ENCODE measurements around the gene RNF150.

Gene RNF150

GRCh38 chr4:140844061-140844460 lies 289.2 kb downstream of the RNF150 start:
- no peak for TF ChIP-seq CTCF (IDR thresholded peaks at IDR 0.05)
- Histone ChIP-seq H3K9me3 (no peaks in the 10 kb centered on the region), H3K4me3 (ENCODE audit: low read depth in 1 of 2, low read length in 1 of 2) (no peak overlapping the region), H3K36me3 (no peaks in the 10 kb centered on the region), H3K27me3 (peaks cover 9% of the 10 kb centered on the region), H3K4me1 (ENCODE audit: control insufficient read depth in 1 of 2, insufficient read depth in 1 of 2, low read depth in 1 of 2, low read length in 1 of 2) (no peaks in the 10 kb centered on the region), H3K27ac (no peak overlapping the region)

DNA sequence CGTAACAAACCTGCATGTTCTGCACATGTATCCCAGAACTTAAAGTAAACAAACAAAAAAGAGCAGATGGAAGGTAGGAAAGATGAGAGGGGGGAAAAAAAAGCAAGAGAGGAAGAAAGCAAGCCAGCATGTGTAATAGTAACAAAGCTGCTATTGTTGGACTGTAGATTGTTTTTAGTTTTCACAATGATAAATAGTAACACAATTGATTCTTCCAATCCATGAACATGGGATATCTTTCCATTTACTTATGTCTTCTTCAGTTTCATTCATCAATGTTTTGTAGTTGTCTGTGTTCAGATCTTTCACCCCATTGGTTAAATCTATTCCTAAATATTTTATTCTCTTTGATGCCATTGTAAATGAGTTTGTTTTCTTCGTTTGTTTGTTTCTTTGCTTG lies 292.1 kb downstream of the RNF150 start:
- Histone ChIP-seq H3K27me3 (peaks cover 5% of the 10 kb centered on the region), H3K36me3 (no peaks in the 10 kb centered on the region), H3K4me1 (ENCODE audit: control insufficient read depth in 1 of 2, insufficient read depth in 1 of 2, low read depth in 1 of 2, low read length in 1 of 2) (no peaks in the 10 kb centered on the region), H3K4me3 (ENCODE audit: low read depth in 1 of 2, low read length in 1 of 2) (no peak overlapping the region), H3K9me3 (no peaks in the 10 kb centered on the region), H3K27ac (no peak overlapping the region)
- TF ChIP-seq CTCF (IDR thresholded peaks at IDR 0.05): no peak

DNA sequence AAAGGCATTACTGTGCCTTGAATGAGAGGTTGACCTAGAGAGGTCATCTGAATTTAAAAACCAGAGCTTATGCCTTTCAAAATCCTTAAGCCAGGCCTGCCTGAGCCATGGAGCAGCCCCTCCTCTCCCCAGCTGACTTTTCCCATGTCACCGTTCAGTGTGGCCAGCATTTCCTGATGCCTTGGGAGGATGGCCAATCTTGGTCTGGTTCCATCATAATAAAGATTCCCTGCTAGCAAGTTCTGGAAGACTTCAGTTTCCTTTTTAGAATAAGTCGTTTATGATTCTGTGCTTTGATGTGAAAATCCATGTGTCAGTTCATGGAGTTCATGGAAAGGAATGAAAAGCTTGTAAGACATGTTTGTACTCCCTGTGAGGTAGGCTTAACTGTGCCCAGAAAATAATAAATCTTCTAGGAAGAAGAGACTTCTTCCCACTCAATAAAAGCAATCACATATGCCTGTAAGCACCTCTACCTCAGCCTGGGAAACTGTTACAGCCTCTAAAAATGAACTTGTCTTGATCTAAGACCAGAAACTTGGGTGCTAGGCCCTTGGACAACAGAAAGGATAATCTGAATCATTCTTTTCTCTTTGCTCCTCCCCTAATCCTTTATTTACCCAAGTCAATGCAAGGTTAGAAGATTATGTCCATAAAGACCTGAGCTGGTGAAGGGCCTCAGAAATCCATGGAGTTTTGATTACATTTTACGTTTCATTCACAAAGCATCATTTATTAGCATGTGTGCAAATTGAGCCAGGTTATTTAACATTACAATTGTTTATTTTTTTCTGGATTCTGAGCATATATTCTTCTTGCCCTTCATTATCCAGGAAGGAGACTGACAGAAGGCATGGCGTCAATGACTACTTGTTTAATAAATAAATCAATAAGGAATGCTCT lies 293.1 kb downstream of the RNF150 start:
- H3K27me3 ChIP-seq: peaks cover 8% of the 10 kb centered on the region
- no peak overlapping the region for H3K27ac ChIP-seq
- no peak overlapping the region for H3K4me3 ChIP-seq (ENCODE audit: low read depth in 1 of 2, low read length in 1 of 2)
- no peak for TF ChIP-seq CTCF (IDR thresholded peaks at IDR 0.05)
- no peaks in the 10 kb centered on the region for H3K4me1 ChIP-seq (ENCODE audit: control insufficient read depth in 1 of 2, insufficient read depth in 1 of 2, low read depth in 1 of 2, low read length in 1 of 2)
- no peaks in the 10 kb centered on the region for H3K9me3 ChIP-seq
- H3K36me3 ChIP-seq: no peaks in the 10 kb centered on the region

- Histone ChIP-seq H3K9me3 (no peaks in the 10 kb centered on the region), H3K27me3 (peaks cover 9% of the 10 kb centered on the region), H3K27ac (no peak overlapping the region), H3K4me3 (ENCODE audit: low read depth in 1 of 2, low read length in 1 of 2) (no peak overlapping the region), H3K4me1 (ENCODE audit: control insufficient read depth in 1 of 2, insufficient read depth in 1 of 2, low read depth in 1 of 2, low read length in 1 of 2) (no peaks in the 10 kb centered on the region), H3K36me3 (no peaks in the 10 kb centered on the region)
- no peak for TF ChIP-seq CTCF (IDR thresholded peaks at IDR 0.05)
These were observed 293.9 kb downstream of the RNF150 start for GRCh38 chr4:140839406-140839805.

DNA sequence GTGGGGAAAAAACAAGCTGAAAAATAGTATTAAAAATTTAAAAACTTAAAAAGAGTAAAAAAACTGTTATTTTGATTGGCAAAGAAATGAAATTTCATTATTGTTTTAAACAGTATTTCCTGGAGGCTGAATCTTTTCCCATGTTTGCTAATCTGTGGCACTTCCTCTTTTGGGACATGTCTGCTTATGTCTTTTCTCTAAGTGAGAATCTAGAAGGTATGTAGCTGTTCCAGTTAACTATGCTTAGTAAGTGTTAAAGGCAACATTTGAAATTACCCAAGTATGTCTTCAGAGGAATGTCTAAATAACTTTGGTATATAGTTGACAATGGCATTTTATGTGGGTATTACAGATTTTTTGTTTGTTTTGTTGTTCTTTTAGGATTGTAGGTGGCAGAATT lies 295.5 kb downstream of the RNF150 start:
- no peak overlapping the region for H3K27ac ChIP-seq
- no peak overlapping the region for H3K4me3 ChIP-seq (ENCODE audit: low read depth in 1 of 2, low read length in 1 of 2)
- H3K4me1 ChIP-seq (ENCODE audit: control insufficient read depth in 1 of 2, insufficient read depth in 1 of 2, low read depth in 1 of 2, low read length in 1 of 2): no peaks in the 10 kb centered on the region
- peaks cover 11% of the 10 kb centered on the region for H3K27me3 ChIP-seq
- no peaks in the 10 kb centered on the region for H3K9me3 ChIP-seq
- no peaks in the 10 kb centered on the region for H3K36me3 ChIP-seq
- no peak for TF ChIP-seq CTCF (IDR thresholded peaks at IDR 0.05)
